ENCODE data around the gene CCL14.

DNA sequence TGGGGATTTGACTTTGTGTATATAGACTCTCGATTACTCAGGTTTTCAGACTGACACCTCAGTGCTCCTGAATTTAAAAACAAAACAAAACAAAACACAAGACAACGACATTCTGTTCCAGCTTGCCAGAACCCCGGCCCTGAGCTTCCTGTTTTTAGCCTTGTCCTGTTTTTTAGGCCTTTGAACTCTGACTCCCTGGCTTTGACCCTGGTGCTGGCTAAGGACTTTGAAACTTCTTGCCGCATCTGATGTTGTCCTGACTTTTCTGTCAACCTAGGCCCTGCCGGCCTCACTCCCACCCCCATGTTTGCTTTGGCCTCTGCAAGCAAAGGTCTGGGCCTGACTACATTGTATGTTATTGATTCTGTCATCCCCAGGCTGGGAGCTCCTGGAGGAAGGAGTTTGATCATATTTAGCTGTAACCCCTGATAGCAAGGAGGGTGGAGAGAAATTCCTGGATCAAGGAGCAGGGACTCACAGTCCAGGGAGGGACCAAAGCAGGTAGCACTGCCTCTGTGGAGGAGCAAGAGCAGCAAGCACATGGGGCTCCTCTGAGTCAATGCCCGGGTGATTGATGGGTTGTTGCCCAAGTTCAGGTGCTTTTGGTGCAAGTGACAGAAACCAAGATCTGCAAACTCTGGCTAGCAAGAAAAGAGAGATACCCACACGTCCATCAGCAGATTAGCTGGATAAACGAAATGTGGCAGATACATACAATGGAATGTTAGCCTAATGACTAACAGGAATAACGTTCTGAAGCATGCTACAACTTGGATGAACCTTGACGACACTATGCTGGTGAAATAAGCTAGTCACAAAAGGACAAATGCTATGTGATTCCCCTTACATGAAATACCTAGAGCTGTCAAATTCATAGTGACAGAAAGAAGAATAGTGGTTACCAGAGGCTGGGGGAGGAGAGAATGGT, 12.9 kb downstream of the CCL14 start:
- TF ChIP-seq, protein P1, sequence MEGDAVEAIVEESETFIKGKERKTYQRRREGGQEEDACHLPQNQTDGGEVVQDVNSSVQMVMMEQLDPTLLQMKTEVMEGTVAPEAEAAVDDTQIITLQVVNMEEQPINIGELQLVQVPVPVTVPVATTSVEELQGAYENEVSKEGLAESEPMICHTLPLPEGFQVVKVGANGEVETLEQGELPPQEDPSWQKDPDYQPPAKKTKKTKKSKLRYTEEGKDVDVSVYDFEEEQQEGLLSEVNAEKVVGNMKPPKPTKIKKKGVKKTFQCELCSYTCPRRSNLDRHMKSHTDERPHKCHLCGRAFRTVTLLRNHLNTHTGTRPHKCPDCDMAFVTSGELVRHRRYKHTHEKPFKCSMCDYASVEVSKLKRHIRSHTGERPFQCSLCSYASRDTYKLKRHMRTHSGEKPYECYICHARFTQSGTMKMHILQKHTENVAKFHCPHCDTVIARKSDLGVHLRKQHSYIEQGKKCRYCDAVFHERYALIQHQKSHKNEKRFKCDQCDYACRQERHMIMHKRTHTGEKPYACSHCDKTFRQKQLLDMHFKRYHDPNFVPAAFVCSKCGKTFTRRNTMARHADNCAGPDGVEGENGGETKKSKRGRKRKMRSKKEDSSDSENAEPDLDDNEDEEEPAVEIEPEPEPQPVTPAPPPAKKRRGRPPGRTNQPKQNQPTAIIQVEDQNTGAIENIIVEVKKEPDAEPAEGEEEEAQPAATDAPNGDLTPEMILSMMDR (IDR thresholded peaks at IDR 0.05; ENCODE audit: low read depth, low read length, missing input control): no peak
- TF ChIP-seq, protein P2, sequence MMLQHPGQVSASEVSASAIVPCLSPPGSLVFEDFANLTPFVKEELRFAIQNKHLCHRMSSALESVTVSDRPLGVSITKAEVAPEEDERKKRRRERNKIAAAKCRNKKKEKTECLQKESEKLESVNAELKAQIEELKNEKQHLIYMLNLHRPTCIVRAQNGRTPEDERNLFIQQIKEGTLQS (IDR thresholded peaks at IDR 0.05): peak; percentile 79
- peak; percentile 42 to 67 for TF ChIP-seq RAD21 (IDR thresholded peaks at IDR 0.05)
- TF ChIP-seq, protein P3, sequence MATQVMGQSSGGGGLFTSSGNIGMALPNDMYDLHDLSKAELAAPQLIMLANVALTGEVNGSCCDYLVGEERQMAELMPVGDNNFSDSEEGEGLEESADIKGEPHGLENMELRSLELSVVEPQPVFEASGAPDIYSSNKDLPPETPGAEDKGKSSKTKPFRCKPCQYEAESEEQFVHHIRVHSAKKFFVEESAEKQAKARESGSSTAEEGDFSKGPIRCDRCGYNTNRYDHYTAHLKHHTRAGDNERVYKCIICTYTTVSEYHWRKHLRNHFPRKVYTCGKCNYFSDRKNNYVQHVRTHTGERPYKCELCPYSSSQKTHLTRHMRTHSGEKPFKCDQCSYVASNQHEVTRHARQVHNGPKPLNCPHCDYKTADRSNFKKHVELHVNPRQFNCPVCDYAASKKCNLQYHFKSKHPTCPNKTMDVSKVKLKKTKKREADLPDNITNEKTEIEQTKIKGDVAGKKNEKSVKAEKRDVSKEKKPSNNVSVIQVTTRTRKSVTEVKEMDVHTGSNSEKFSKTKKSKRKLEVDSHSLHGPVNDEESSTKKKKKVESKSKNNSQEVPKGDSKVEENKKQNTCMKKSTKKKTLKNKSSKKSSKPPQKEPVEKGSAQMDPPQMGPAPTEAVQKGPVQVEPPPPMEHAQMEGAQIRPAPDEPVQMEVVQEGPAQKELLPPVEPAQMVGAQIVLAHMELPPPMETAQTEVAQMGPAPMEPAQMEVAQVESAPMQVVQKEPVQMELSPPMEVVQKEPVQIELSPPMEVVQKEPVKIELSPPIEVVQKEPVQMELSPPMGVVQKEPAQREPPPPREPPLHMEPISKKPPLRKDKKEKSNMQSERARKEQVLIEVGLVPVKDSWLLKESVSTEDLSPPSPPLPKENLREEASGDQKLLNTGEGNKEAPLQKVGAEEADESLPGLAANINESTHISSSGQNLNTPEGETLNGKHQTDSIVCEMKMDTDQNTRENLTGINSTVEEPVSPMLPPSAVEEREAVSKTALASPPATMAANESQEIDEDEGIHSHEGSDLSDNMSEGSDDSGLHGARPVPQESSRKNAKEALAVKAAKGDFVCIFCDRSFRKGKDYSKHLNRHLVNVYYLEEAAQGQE (IDR thresholded peaks at IDR 0.05): peak; percentile 62
- TF ChIP-seq, protein P4, sequence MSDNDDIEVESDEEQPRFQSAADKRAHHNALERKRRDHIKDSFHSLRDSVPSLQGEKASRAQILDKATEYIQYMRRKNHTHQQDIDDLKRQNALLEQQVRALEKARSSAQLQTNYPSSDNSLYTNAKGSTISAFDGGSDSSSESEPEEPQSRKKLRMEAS (IDR thresholded peaks at IDR 0.05): peak; percentile 90
- peak; percentile 23 for TF ChIP-seq TAF1 (conservative IDR thresholded peaks at IDR 0.05)
- peak; percentile 96 for TF ChIP-seq SP1 (IDR thresholded peaks at IDR 0.05)
- peak; percentile 98 to 99 for TF ChIP-seq RXRA (IDR thresholded peaks at IDR 0.05)
- TF ChIP-seq EGR1 (IDR thresholded peaks at IDR 0.05; ENCODE audit: low read depth in 2 of 2): peak; percentile 60 to 70
- TF ChIP-seq FOXA1 (IDR thresholded peaks at IDR 0.05): peak; percentile 93
- TF ChIP-seq, protein P5, sequence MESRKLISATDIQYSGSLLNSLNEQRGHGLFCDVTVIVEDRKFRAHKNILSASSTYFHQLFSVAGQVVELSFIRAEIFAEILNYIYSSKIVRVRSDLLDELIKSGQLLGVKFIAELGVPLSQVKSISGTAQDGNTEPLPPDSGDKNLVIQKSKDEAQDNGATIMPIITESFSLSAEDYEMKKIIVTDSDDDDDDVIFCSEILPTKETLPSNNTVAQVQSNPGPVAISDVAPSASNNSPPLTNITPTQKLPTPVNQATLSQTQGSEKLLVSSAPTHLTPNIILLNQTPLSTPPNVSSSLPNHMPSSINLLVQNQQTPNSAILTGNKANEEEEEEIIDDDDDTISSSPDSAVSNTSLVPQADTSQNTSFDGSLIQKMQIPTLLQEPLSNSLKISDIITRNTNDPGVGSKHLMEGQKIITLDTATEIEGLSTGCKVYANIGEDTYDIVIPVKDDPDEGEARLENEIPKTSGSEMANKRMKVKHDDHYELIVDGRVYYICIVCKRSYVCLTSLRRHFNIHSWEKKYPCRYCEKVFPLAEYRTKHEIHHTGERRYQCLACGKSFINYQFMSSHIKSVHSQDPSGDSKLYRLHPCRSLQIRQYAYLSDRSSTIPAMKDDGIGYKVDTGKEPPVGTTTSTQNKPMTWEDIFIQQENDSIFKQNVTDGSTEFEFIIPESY (IDR thresholded peaks at IDR 0.05): peak; percentile 88
- peak; percentile 93 for TF ChIP-seq HNF4G (IDR thresholded peaks at IDR 0.05)
- peak; percentile 38 to 74 for TF ChIP-seq GABPA (IDR thresholded peaks at IDR 0.05 in 1 of 2, conservative IDR thresholded peaks at IDR 0.05 in 1 of 2)
- peak; percentile 89 to 92 for TF ChIP-seq JUND (IDR thresholded peaks at IDR 0.05)

All from liver (tissue), 3 donors.